K562 (cell line): ENCODE data around the gene THADA. TPM values are rescaled to one million over a fixed set of nuclear protein-coding genes. Genes with fewer than 3 reads are reported as not detected.

Experiments used
- ATAC-seq: fragments of 200-7000 bp; cut with Tn5 transposase; 3 replicates; pipeline ENCODE4 v1.9.1; 2020; ENCODE audit warnings: moderate library complexity
- BruUV-seq: library from RNA; stranded (reverse); fragments of 400-500 nt; replicated peaks from 2 replicates; lab custom pipeline; 2021; lab: Mats Ljungman, UMichigan
- CTCF ChIA-PET: fragments of 300-600 bp; formaldehyde crosslinking; extraction: SDS; loops from one replicate; lab custom pipeline; 2021; ENCODE audit warnings: low intra/inter-chr PET ratio; lab: Yijun Ruan, JAX
- POLR2A ChIA-PET: fragments of 300-600, 350-650 bp; sonication (Branson Sonifier 250); formaldehyde crosslinking; extraction: SDS; loops from one replicate; lab custom pipeline; 2021; ENCODE audit warnings: antibody characterized with exemption, inconsistent platforms; lab: Yijun Ruan, JAX
- DNase-seq, 4 experiments: peaks; one replicate each; pipeline versions ENCODE4 v3.0.0 to v3.0.0-alpha.2; 2011 to 2018; ENCODE audit warnings: low spot score in 3 of 4, mixed read lengths in 3 of 4; ENCODE audit errors: extremely low read depth in 1 of 4
- FAIRE-seq: peaks from 2 replicates; lab custom pipeline; 2011; peaks lifted over from hg19 to GRCh38; lab: Jason Lieb, UNC
- H2AFZ ChIP-seq: 2 replicates; pipeline ENCODE4 v1.6.0; 2011; ENCODE audit warnings: low read depth, low read length, control low read depth, inconsistent platforms
- H3K27ac ChIP-seq: fragments of 200-600 bp; 3 replicates; pipeline ENCODE4 v1.8.0; 2011; ENCODE audit warnings: low read depth, mild to moderate bottlenecking, control low read depth, inconsistent platforms, low read length, moderate library complexity, mixed read lengths; ENCODE audit errors: extremely low read depth
- H3K27me3 ChIP-seq, 2 experiments: fragments of 300-600 bp in 1 of 2; 2 replicates in 1 of 2; 3 replicates in 1 of 2; pipeline versions ENCODE4 v1.6.0 to v1.8.0; 2011; ENCODE audit warnings: inconsistent platforms in 2 of 2, low read length in 2 of 2, mild to moderate bottlenecking in 1 of 2, mixed read lengths in 1 of 2, moderate library complexity in 1 of 2; ENCODE audit not compliant: control insufficient read depth in 2 of 2, insufficient read depth in 2 of 2
- H3K36me3 ChIP-seq: fragments of 300-600 bp; 3 replicates; pipeline ENCODE4 v1.8.0; 2011; ENCODE audit warnings: mild to moderate bottlenecking, low read length, inconsistent platforms; ENCODE audit not compliant: control insufficient read depth, insufficient read depth
- H3K4me1 ChIP-seq, 2 experiments: fragments of 200-600 bp in 1 of 2; replicated peaks in 1 of 2; 2 replicates in 1 of 2; 3 replicates in 1 of 2; pipeline versions ENCODE4 v1.5.1 to v1.8.0; 2011; ENCODE audit warnings: inconsistent platforms in 2 of 2, low read length in 2 of 2, mild to moderate bottlenecking in 1 of 2, mixed read lengths in 1 of 2, moderate library complexity in 1 of 2; ENCODE audit not compliant: control insufficient read depth in 2 of 2, insufficient read depth in 2 of 2
- H3K4me2 ChIP-seq: 2 replicates; pipeline ENCODE4 v1.6.1; 2011; ENCODE audit warnings: low read length, control low read depth, inconsistent platforms, mixed read lengths; ENCODE audit not compliant: insufficient read depth
- H3K4me3 ChIP-seq: fragments of 200-600 bp; sonication (generic), shearing (Covaris generic); 2 replicates; pipeline ENCODE4 v1.5.1; 2016; ENCODE audit warnings: control low read depth, inconsistent platforms
- H3K79me2 ChIP-seq: fragments of 200-600 bp; 3 replicates; pipeline ENCODE4 v1.8.0; 2011; ENCODE audit warnings: low read length, inconsistent platforms; ENCODE audit not compliant: control insufficient read depth, insufficient read depth
- H3K9ac ChIP-seq, 2 experiments: 2 replicates each; pipeline versions ENCODE4 v1.6.0 to v1.6.1; 2011; ENCODE audit warnings: low read depth in 2 of 2, low read length in 2 of 2, control low read depth in 1 of 2, inconsistent platforms in 1 of 2, mild to moderate bottlenecking in 1 of 2, mixed read lengths in 1 of 2; ENCODE audit not compliant: insufficient read depth in 1 of 2
- H3K9me1 ChIP-seq: one replicate; pipeline ENCODE4 v1.6.0; 2011; ENCODE audit warnings: inconsistent platforms, mild to moderate bottlenecking, low read length, moderate library complexity; ENCODE audit not compliant: control insufficient read depth, insufficient read depth
- H3K9me3 ChIP-seq: replicated peaks from 2 replicates; pipeline ENCODE4 v1.5.1; 2011; ENCODE audit warnings: low read depth, low read length, inconsistent platforms; ENCODE audit not compliant: control insufficient read depth, insufficient read depth
- H4K20me1 ChIP-seq: replicated peaks from 2 replicates; pipeline ENCODE4 v1.6.1; 2011; ENCODE audit warnings: low read length, inconsistent platforms, mixed read lengths; ENCODE audit not compliant: control insufficient read depth, insufficient read depth
- E2F5 ChIP-seq: sonication (generic); formaldehyde crosslinking; IDR thresholded peaks from 2 replicates; pipeline ENCODE4 v1.8.0; 2022; ENCODE audit warnings: mild to moderate bottlenecking, missing genetic modification reagents
- STAT5A ChIP-seq: IDR thresholded peaks from 2 replicates; pipeline ENCODE4 v1.6.1; 2012; ENCODE audit warnings: low read length, inconsistent platforms, borderline replicate concordance
- ZNF274 ChIP-seq: IDR thresholded peaks from 2 replicates; pipeline ENCODE4 v1.6.1; 2011; ENCODE audit warnings: low read depth, mild to moderate bottlenecking, low read length, moderate library complexity, borderline replicate concordance
- ZNF780A ChIP-seq: fragments of 250-450 bp; sonication (Bioruptor Pico); IDR thresholded peaks from 2 replicates; pipeline ENCODE4 v1.5.0; 2021; ENCODE audit warnings: mild to moderate bottlenecking
- ZNF830 ChIP-seq: fragments of 250-450 bp; sonication (Bioruptor Pico); IDR thresholded peaks from 2 replicates; pipeline ENCODE4 v1.5.0; 2021; ENCODE audit warnings: mild to moderate bottlenecking
- WGBS: fragments of 100-300 bp; shearing (Covaris generic); methylation state at CpG from one replicate; pipeline ENCODE4 v1.1.6; 2016; ENCODE audit warnings: low coverage, mixed read lengths; ENCODE audit not compliant: insufficient coverage; ENCODE audit errors: missing lambda C conversion rate; 5-methylcytosine and 5-hydroxymethylcytosine counted together
- in situ Hi-C: fragments of 300-500 bp; cut with MboI; formaldehyde crosslinking; loops from 4 replicates; pipeline ENCODE4 v1.15.0; 2018; ENCODE audit warnings: inconsistent platforms, mixed read lengths
- intact Hi-C: fragments of 100-400 bp; cut with micrococcal nuclease; formaldehyde crosslinking; loops from 2 replicates; pipeline ENCODE4 v1.14.2; 2022
- polyA plus RNA-seq, 8 experiments: library from polyadenylated mRNA; depleted of rRNA in 4 of 8; stranded (reverse) in 5 of 8; unstranded in 3 of 8; fragments of >200 nt; fragmentation: Nextera tagmentation in 2 of 8; fragmentation: Illumina TruSeq in 1 of 8; extraction: Ambion mirVana in 2 of 8; extraction: Trizol in 1 of 8; gene quantifications; 2 replicates each; pipeline versions ENCODE4 v1.2.1 to v1.2.3, GENCODE V29; 2011 to 2014; ENCODE audit warnings: inconsistent platforms in 1 of 8, missing spikeins in 1 of 8
- total RNA-seq, 7 experiments: library from RNA; depleted of rRNA in 6 of 7; stranded (reverse); fragments of >200 nt in 6 of 7; fragmentation: Illumina TruSeq in 2 of 7; extraction: Trizol in 2 of 7; gene quantifications; 2 replicates each; pipeline versions ENCODE4 v1.2.1 to v1.2.3, GENCODE V29; 2011 to 2021; ENCODE audit warnings: low replicate concordance in 1 of 7
- TF ChIP-seq, protein P1 (sequence below): fragments of 450-650 bp; formaldehyde crosslinking; IDR thresholded peaks from 2 replicates; pipeline ENCODE4 v1.4.0; 2022; ENCODE audit warnings: mild to moderate bottlenecking, moderate library complexity
- TF ChIP-seq, protein P2 (sequence below): sonication (generic); formaldehyde crosslinking; IDR thresholded peaks from 2 replicates; pipeline ENCODE4 v1.8.0; 2023; ENCODE audit warnings: mild to moderate bottlenecking, missing genetic modification reagents

Gene THADA
- total and polyA plus RNA-seq, 9 of the 15 experiments (the other 6 are each of a cell fraction or from before 2014, with no cell fraction given), result 17.8 to 34.7 (median 31.9) TPM

GRCh38 chr2:43220229-43220751 is 375.5 kb downstream of the THADA start (continued):
- TF ChIP-seq, protein P1, sequence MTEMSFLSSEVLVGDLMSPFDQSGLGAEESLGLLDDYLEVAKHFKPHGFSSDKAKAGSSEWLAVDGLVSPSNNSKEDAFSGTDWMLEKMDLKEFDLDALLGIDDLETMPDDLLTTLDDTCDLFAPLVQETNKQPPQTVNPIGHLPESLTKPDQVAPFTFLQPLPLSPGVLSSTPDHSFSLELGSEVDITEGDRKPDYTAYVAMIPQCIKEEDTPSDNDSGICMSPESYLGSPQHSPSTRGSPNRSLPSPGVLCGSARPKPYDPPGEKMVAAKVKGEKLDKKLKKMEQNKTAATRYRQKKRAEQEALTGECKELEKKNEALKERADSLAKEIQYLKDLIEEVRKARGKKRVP (CRISPR knock-in tag), result peak; percentile 38; the same call in 1 of the 2 replicates

DNA sequence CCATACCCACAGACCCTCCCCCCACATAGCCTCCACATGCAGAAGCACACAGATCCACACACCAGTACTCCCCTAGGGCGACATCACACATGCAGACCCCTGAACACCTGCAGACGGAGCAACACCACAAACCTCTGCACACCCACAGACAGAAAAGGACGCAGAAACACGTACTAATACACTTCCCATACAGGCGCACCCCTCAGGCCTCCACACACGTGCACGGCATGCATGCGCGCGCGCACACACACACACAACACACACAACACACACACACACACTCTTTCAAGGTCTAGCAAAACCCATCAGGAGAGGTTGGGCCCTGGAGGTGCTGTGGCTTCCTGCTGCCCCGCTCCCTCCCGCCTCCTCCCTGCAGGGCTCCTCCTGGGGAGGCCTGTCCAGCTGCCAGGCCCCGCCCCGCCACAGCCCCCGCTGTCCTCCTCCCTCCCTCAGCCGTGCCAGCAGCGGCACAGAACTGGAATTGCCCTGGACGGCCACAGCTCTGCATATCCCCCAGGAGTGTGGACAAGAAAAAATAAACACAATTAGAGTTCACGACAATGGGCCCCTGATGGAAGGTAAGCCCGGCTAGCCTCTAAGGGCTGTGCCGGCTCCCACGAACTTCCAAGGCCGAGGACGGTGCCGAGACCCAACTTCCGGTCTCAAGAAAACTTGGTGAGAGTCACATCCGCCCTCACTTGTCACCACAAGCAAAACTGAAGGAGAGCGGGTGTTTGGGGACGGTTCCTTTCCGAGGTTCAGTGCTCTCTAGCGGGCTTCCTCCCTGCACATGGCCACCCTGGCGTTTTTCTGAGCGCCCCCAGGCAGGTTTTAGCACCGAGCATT is 376.2 kb downstream of the THADA start:
- H3K9me3 ChIP-seq, result no peaks in the 10 kb centered on the region
- CTCF ChIA-PET, result interaction anchor here (0.7 to 0.8 kb wide), 2 partner anchors 34 to 245 kb away, joined by 3 to 5 read pairs; no protein-coding TSS in a partner anchor
- BruUV-seq, result TSS peak; percentile 83
- no peak for TF ChIP-seq ZNF780A (CRISPR knock-in tag)
- no peak for TF ChIP-seq ZNF274
- TF ChIP-seq ZNF830 (CRISPR knock-in tag), result no peak
- TF ChIP-seq E2F5, result no peak
- TF ChIP-seq, protein P2, sequence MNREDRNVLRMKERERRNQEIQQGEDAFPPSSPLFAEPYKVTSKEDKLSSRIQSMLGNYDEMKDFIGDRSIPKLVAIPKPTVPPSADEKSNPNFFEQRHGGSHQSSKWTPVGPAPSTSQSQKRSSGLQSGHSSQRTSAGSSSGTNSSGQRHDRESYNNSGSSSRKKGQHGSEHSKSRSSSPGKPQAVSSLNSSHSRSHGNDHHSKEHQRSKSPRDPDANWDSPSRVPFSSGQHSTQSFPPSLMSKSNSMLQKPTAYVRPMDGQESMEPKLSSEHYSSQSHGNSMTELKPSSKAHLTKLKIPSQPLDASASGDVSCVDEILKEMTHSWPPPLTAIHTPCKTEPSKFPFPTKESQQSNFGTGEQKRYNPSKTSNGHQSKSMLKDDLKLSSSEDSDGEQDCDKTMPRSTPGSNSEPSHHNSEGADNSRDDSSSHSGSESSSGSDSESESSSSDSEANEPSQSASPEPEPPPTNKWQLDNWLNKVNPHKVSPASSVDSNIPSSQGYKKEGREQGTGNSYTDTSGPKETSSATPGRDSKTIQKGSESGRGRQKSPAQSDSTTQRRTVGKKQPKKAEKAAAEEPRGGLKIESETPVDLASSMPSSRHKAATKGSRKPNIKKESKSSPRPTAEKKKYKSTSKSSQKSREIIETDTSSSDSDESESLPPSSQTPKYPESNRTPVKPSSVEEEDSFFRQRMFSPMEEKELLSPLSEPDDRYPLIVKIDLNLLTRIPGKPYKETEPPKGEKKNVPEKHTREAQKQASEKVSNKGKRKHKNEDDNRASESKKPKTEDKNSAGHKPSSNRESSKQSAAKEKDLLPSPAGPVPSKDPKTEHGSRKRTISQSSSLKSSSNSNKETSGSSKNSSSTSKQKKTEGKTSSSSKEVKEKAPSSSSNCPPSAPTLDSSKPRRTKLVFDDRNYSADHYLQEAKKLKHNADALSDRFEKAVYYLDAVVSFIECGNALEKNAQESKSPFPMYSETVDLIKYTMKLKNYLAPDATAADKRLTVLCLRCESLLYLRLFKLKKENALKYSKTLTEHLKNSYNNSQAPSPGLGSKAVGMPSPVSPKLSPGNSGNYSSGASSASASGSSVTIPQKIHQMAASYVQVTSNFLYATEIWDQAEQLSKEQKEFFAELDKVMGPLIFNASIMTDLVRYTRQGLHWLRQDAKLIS, result 0 out of 2 replicates have a peak, but pooled peaks have one; percentile 12
- no peak for TF ChIP-seq STAT5A

More for the DNA sequence above, 376.2 kb downstream of the THADA start:
- Histone ChIP-seq H3K36me3 (peaks cover 23% of the 10 kb centered on the region), H3K9me1 (no peaks in the 10 kb centered on the region), H3K4me3 (peak overlapping the region; percentile 62), H3K9ac (peak overlapping the region; percentile 88 to 91), H4K20me1 (no peaks in the 10 kb centered on the region), H3K4me1 (peaks cover 19 to 49% of the 10 kb centered on the region in 2 experiments; a peak in 4 of 5 replicates), H2AFZ (peak overlapping the region; percentile 91), H3K4me2 (peak overlapping the region; percentile 90), H3K27ac (peak overlapping the region; percentile 86), H3K79me2 (peaks cover 55% of the 10 kb centered on the region), H3K27me3 (no peaks in the 10 kb centered on the region)
- in situ Hi-C loops (loop anchor here (10.0 kb wide), 1 partner anchor 45 kb away; no protein-coding TSS in a partner anchor), intact Hi-C loops (loop anchor here (2.0 kb wide), 1 partner anchor 41 kb away; no protein-coding TSS in a partner anchor)
- DNase-seq (peak; percentile 89 to 94 (median 91)), ATAC-seq (peak; percentile 84), FAIRE-seq (peak; percentile 99)
- POLR2A ChIA-PET, result interaction anchor here (0.6 to 1.8 kb wide), 14 partner anchors 7 to 956 kb away, joined by 3 to 9 read pairs (median 4); partner anchors contain the start of gene ZFP36L2
- under 1% methylated on average over 27 of the region's 35 CpGs for WGBS
